ENCODE results near the gene DPP6. TPM values are rescaled to one million over a fixed set of nuclear protein-coding genes. Genes with fewer than 3 reads are reported as not detected.

The DPP6 gene
- total and polyA plus RNA-seq, 12 donors, result 0.07 to 2.1 (median 0.16) TPM; not detected in 4

DNA sequence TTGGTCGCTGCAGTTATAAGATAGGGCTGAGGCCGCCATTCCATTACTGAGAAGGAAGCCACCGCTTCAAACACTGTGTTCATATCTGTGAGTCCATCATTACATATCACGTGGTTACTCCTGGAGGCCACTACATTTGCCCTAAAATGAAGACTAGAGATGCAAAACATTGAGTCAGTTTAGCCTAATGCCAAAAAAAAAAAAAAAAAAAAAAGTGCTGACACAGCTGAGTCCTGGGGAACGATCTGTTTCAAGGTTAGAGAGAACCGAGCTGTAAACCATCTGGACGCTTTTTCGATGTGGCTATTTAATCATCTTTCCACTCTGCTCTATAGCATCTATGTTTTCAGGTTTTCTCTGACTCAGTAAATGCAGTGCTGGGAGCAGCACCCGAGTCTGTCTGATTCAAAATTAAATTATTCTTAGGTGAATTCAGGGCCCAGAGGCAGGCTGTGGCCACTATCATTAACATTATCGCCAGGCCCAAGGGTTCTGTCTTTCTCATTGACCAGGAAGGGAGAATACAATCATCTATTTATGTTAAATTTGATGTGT, 501.6 kb downstream of the DPP6 start:
- no peaks in the 10 kb centered on the region for H3K36me3 ChIP-seq
- H3K27me3 ChIP-seq, result no peaks in the 10 kb centered on the region
- no peak overlapping the region for H3K27ac ChIP-seq
- no peak overlapping the region for H3K4me3 ChIP-seq
- TF ChIP-seq, protein P1, sequence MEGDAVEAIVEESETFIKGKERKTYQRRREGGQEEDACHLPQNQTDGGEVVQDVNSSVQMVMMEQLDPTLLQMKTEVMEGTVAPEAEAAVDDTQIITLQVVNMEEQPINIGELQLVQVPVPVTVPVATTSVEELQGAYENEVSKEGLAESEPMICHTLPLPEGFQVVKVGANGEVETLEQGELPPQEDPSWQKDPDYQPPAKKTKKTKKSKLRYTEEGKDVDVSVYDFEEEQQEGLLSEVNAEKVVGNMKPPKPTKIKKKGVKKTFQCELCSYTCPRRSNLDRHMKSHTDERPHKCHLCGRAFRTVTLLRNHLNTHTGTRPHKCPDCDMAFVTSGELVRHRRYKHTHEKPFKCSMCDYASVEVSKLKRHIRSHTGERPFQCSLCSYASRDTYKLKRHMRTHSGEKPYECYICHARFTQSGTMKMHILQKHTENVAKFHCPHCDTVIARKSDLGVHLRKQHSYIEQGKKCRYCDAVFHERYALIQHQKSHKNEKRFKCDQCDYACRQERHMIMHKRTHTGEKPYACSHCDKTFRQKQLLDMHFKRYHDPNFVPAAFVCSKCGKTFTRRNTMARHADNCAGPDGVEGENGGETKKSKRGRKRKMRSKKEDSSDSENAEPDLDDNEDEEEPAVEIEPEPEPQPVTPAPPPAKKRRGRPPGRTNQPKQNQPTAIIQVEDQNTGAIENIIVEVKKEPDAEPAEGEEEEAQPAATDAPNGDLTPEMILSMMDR (IDR thresholded peaks at IDR 0.05), result no peak
- ATAC-seq, result no peak
- no peak for DNase-seq
- peaks cover 0 to 12% (median 0%) of the 10 kb centered on the region in 11 donors for H3K9me3 ChIP-seq
- 77 to 83% methylated on average over 10 of the region's 10 CpGs for WGBS, 2 donors
- intact Hi-C loops (cut with DNase I), result no loop called here
- H3K4me1 ChIP-seq, result no peaks in the 10 kb centered on the region

DNA sequence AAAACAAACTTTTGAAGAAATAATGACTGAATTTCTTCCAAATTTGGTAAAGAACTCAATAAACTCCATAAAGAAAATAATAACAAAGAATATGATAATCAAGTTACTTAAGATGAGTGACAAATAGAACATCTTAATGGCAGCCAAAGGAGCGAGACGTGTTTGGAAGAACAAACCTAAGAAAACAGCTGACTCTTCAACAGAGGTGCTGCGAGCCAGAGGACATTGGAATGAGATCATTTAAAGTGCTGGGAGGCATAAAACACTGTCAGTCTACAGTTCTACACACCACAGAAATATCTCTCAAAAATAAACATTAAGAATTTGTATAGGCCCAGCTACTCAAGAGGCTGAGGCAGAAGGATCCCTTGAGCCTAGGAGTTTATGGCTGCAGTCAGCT, 507.3 kb downstream of the DPP6 start:
- Histone ChIP-seq H3K27ac (no peak overlapping the region), H3K9me3 (peaks cover 0 to 22% (median 0%) of the 10 kb centered on the region in 11 donors), H3K36me3 (no peaks in the 10 kb centered on the region), H3K27me3 (no peaks in the 10 kb centered on the region), H3K4me3 (no peak overlapping the region), H3K4me1 (no peaks in the 10 kb centered on the region)
- DNase-seq, result no peak
- intact Hi-C loops (cut with DNase I), result no loop called here
- ATAC-seq, result no peak
- TF ChIP-seq, protein P1 (IDR thresholded peaks at IDR 0.05), result no peak
- 76 to 79% methylated on average over 3 of the region's 3 CpGs for WGBS, 2 donors

DNA sequence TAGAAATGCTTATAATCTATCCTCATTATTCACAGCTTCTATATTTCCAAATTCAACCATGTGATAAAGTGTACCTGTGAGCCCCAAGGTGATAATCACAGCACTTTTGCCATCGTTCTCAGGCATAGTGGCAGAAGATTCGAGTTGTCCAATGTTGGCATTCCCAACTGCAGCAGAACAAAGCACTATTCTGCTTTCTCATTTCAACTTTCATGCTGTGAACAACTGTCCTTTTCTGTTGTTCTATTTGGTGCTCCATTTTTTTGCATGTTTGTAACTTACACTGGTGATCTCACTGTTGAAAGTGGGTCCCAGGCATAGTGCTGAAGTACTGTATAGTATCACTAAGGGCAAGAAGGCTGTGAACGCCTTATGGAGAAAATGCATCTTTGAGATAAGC, 512.5 kb downstream of the DPP6 start:
- Histone ChIP-seq H3K27ac (no peak overlapping the region), H3K27me3 (no peaks in the 10 kb centered on the region), H3K4me3 (no peak overlapping the region), H3K36me3 (no peaks in the 10 kb centered on the region), H3K9me3 (peaks cover 0 to under 1% (median 0%) of the 10 kb centered on the region in 11 donors), H3K4me1 (no peaks in the 10 kb centered on the region)
- 59% methylated on average over 3 of the region's 3 CpGs for WGBS, 2 donors
- ATAC-seq (no peak), DNase-seq (no peak)
- intact Hi-C loops (cut with DNase I), result no loop called here
- TF ChIP-seq, protein P1 (IDR thresholded peaks at IDR 0.05), result no peak

DNA sequence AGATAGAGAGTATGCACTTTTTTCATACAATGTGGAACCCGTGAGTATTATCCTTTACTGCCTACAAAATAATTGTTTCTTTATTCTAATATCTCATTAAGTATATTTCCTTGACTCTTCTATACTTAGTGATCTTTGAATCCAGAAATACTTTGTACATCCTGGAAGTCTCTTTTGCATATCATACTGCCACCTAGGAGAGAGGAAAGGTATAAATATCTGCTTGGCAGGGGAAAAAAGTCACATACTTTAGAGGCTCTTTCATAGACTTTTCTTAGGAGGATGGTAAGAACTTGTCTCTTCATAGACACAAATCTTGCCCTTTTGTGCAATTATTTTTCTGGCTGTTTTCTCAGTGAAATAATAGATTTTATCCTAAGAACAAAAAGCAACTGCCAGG, 514.7 kb downstream of the DPP6 start:
- H3K4me1 ChIP-seq, result no peaks in the 10 kb centered on the region
- WGBS, 2 donors, result 77 to 78% methylated on average over 1 of the region's 1 CpG
- no peaks in the 10 kb centered on the region for H3K27me3 ChIP-seq
- H3K27ac ChIP-seq, result no peak overlapping the region
- no peaks in the 10 kb centered on the region for H3K36me3 ChIP-seq
- ATAC-seq, result no peak
- no peak overlapping the region for H3K4me3 ChIP-seq
- intact Hi-C loops (cut with DNase I), result no loop called here
- DNase-seq, result no peak
- peaks cover 0 to 4% (median 0%) of the 10 kb centered on the region in 11 donors for H3K9me3 ChIP-seq
- TF ChIP-seq, protein P1 (IDR thresholded peaks at IDR 0.05), result peak in 3 of 9 donors; percentile 9 to 28 (median 20)
